HG03342 (cell line): Measurements from ENCODE around the gene RASGRP1.

Source experiments
- ATAC-seq: cut with Tn5 transposase; IDR thresholded peaks from one replicate; pipeline ENCODE4 v1.9.1; 2021; ENCODE audit warnings: mild to moderate bottlenecking, moderate library complexity; ENCODE audit not compliant: unreplicated experiment

Gene RASGRP1

DNA sequence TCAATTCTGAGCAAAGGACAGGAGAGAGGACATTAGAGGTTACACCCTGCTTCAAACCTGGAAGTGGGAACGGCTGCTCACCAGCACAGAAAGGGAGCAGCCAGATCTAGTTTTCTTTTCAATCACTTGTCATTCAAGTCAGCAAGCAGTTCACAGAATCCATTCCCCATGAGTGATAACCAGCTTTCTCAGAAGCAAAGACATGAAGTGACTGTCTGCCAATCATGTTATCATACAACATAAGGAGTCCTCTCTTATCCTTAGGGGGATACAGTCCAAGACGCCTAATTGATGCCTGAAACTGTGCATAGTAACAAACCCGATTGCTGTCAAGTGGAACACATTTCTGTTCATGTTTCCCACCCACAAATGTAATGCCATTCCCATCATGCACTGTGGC is 56.0 kb downstream of the RASGRP1 start:
- ATAC-seq: peak; percentile 57

DNA sequence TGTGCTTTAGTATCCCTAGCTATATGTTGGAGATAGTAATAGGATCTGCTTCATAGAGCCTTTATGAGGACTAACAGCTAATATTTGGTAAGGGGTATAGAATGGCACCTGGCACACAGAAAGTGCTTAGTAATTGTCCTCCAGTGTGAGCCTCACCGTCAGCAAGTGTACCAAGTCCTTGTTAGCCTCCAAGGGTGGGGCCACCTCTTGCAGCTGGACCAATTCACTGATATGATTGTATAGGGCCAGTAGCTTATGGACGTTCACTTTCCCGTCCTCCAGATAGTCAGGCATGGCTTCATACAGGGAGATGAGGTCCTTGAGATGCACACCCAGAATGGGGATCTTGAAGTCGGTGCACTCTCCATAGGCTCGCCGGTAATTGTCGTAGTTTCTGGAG is 57.0 kb downstream of the RASGRP1 start:
- ATAC-seq: no peak

DNA sequence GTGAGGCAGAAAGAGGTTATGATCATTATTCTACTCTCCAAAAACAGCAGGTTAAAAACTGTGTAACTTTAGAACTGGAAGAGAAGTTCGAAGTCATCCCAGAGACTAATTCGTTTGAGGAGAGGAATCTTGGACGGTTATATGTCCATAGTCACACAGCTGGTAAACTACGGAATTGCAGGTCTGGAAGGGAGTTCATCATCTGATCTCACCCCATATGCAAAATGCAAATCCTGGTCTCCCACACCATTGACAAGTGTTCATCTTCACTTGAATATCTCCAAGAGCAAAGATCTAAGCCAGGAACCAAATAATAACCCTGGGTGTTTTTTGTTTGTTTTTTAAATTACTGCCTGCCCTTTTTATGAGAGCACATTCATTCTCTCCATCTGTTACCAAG is 57.6 kb downstream of the RASGRP1 start:
- ATAC-seq: no peak

DNA sequence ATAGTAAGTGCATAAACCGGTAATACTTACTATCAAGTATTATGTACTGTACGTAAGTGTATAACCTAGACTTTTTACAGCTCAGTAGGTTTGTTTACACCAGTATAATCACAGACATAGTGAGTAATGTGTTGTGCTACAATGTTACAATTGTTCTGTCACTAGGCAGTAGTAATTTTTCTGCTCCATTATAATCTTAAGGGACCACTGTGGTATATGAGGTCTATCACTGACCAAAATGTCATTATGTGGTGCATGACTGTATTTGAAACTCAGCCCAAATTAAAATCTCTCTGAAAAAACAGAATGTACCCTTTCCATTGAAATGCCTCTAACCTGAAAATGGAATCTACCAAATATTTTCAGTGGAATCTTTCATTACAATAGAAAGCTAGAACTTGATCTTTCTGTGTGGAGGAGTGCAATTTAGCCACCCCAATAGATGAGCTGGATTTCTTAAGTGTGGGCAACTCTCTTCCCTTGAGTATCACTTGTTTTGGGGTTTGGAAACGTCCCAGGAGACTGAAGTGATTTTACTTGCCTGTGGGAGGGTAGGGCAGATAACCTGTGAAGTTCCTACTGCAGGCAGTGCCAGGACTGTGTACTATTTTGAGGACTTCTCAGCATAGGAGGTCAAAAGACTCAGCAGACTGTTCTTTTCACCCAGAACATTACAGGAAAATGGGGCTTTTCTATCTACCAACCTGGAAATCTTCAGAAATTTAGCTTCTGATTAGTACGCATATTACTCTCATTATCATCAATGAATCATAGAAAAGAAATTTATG is 59.7 kb downstream of the RASGRP1 start:
- ATAC-seq: no peak

DNA sequence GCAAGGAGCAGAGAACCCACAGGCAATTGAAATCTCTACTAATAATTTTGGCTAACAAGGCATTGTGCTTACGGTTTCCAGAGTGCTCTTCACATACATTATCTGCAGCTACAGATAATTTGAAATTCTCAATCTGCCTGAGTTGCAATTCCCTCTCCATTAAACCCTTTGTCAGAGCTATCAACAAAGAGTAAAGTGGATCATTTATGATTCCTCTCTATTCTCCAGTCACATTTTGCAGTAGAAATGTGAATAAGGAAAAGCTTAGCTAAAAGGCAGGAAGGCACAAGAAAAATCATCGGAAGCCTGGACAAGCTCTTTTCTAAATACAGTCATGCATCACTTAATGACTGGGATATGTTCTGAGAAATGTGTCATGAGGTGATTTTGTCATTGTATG is 61.1 kb downstream of the RASGRP1 start:
- ATAC-seq: no peak

DNA sequence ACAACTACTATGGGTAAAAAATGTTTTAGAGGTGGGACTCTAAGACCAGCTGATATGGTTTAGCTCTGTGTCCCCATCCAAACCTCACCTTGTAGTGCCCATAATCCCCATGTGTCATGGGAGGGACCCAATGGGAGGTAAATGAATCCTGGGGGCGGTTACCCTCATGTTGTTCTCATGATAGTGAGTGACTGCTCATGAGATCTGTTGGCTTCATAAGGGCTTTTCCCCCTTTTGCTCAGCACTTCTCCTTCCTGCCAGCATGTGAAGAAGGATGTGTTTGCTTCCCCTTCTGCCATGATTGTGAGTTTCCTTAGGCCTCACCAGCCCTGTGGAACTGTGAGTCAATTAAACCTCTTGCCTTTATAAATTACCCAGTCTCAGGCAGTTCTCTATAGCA is 65.0 kb downstream of the RASGRP1 start:
- ATAC-seq: no peak

DNA sequence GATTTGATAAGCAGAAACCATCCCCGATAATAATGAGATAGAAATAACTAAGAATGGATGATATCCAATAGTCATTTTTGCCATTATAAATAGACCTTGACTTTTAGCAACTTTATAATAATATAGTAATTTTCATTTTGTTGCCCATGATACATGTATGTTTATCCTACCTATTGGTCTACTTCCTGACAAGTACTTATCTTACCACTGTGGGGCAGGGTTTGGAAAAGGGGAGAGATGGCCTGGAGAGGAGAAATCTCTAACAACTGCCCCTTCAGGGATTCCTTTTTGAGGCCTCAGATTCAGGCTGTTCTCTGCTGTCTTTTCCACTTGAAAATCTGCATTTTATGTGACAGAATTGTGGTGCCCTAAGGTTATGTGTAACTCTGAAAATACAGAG is 68.5 kb downstream of the RASGRP1 start:
- ATAC-seq: no peak

DNA sequence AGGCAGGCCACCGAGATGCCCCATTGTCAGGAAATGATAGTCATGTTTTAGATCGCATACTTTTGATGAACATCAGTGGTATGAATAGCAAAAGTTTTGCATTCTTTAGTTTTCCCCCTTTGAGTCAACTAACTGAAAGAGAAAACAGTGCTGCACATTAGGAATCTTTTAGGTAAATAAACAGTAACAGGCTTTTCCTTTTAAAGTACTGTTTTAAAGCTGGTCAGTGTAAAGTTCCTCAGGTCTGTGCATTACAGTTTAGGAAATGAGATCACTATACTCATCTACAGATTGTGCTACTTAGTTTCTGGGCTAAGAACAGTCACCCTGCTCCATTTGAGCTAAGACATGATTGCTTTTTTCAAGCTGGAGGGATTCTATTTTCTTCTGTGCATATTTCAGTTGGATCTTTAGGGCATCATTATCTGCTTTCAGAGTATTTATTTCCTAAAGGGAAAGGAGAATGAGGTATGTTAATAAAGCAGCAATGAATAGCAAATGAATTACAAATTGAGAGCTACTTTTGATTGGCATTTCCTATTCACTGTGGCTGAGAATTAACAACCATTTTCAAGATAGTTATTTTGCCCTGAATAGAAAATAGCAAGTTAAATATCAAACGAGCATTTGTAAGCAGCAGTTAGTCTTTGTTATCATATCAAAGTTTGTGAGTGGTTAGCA is 74.2 kb downstream of the RASGRP1 start:
- ATAC-seq: no peak

DNA sequence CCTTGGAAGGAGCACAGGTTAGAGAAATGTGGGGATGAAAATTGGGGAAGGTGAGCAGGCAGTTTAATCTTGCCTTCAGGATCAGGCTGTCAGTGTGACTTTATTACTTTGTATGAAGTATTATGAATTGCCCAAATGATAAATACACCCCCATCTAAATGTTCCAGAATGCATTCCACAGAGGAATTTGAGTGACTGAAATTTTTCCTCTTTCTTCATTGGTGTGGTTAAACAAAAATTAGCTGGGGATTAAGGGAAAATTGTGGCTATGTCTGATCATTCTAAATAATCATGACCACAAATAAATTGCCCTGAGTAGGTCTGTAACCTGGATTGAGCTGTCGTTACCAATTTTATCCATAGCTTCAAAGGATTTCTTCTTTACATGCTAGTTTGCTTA is 77.2 kb downstream of the RASGRP1 start:
- no peak for ATAC-seq

DNA sequence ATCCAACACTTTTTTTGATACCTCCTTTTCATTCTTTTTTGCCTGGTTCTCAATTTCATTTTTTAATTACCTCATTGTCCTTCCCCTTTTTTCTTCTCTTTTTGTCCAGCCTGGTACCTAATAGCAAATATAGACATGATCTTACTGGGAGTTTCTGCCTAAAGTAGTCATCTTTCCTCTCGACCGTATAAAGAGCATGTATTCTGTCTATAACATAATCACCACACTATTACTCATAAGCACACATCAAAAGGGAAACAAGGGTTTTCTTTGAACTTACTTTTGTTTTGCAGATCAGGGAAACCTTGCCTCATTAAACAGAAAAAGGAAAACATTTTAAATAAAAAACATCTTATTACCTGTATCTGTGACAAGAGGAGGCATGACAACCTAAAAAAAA is 77.7 kb downstream of the RASGRP1 start:
- ATAC-seq: no peak

DNA sequence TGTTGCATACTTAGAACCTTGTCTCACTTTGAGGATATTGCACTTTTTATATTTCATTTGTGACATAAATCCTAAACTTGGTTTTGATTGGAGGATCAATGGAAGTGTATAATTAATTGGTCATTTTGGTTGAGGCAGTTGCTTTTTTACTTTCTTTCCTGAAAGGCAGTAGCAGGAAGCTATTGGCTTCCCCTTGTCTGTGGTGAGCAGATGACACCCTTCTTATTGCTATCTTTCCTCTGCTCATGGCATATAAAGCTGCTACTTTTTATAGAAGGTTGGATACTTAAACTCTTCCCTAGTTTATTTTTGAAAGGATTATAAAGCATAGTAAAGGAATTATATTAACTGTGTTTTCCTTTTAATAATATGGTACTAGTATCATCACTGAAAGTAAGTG is 82.0 kb downstream of the RASGRP1 start:
- no peak for ATAC-seq

DNA sequence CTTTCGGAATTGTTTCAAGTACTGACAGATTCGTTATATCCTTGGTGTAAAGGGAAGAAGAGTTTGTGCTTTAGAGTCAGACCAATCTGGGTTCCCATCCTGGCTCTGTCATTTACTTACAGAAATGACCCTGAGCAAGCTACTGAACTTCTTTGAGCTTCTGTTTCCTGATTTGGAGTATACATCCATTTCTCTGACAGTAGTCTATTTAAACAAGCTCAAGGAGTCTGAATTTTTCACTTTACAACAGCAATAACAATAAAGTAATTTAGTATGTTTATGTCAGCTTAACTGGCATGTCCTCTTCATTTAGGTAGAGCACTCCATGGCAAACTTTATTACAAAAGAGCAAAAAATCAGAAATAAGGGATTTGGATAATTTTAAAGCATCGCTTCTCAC is 82.9 kb downstream of the RASGRP1 start:
- no peak for ATAC-seq

DNA sequence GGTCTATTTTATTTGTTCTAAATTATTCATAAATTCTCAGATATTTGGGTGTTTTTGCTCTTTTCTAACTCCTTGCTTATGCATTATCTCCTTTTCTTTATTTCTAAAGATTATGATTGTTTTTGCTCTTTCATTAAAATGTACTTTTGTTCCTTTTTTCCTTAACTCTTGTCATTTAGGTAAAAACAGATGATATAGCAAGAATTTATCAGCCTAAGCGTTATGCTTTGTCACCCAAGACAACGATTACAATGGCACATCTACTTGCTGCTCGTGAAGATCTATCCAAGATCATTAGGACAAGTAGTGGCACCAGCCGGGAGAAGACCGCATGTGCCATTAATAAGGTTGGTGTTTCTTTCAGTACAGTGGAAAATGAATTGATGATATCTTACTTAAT is 83.5 kb downstream of the RASGRP1 start:
- no peak for ATAC-seq

DNA sequence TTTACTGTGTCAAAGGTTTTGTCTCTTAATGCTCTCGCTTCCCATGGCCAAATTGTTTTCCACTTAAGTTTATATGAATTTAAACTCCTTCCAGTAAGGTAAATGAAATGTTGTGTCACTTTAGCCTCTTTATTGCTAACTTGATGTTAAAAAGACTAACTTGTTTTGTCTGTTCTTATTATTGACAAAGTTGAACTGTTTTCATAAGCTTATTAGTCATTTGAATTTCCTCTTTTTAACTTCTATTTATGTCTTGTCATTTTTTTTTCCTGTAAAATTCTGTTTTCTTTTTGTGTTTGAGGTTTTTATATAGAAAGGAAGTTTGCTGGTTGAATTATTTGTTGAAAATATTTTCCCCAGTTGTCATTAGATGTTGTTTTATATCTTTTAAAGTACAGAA is 84.9 kb downstream of the RASGRP1 start:
- ATAC-seq: no peak

DNA sequence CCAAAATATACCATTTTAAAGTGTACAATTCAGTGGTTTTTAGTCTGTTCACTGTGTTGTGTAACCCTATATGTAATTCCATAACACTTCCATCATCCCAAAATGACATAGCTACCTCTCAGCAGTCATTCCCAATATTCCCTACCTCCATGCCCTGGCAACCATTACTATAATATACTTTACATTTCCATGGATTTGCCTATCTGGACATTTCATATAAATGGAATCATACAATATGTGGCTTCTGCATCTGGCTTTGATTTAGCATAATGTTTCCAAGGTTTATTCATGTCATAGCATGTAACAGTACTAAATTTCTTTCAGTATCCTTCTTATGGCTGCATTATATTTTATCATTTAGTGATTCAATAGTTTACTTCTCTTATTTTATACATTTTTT is 85.3 kb downstream of the RASGRP1 start:
- ATAC-seq: no peak

DNA sequence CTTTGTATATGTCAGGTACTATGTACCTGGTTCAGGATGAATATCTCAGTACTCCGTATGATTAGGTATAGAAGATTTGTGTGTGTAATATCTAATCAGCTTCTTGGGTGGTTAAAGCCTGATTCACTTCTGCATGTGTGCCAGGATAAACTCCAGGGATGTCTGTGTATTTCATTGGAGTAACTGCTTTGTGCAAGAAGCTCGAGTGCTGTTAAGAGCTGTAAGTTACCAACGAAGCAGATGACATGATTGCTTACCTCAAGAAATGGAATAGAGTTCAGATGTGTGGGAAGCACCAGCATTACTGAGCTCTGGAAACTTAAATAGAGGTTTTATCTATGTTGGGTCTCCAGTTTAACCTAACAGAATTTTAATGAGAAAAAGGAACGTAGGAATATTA is 87.0 kb downstream of the RASGRP1 start:
- no peak for ATAC-seq

DNA sequence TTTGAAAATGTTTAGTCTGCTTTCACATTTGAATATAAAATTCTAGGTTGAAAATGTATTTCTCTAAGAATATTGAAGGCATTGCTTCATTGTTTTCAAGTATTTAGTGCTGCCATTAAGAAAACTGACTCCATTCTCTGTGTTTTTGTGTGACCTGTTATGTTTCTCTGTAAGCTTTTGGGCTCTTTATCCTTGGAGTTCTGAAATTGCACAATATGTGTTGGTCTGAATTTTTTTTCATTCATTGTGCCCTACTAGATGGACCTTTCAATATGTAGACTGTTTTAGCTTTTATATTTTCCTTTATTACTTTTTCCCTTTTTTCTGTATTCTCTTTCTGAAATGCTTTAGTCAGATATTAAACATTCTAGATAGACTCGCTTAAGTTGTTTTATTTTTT is 88.5 kb downstream of the RASGRP1 start:
- no peak for ATAC-seq

DNA sequence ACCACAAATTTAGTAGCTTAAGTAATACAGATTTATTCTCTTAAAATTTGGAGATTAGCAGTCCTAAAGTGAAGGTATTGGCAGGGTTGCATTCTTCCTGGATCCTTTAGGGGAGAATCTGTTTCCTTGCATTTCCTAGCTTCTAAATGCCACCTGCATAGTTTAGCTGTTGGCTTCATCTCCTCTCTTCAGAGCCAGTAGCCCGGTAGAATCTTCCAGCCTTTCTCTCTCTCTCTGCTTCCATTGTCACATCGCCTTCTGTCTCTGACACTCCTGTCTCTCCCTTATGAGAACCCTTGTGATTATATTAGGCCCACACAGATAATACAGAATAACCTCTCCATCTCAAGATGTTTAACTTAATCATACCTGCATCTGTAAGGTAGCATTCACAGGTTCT is 89.3 kb downstream of the RASGRP1 start:
- ATAC-seq: no peak

DNA sequence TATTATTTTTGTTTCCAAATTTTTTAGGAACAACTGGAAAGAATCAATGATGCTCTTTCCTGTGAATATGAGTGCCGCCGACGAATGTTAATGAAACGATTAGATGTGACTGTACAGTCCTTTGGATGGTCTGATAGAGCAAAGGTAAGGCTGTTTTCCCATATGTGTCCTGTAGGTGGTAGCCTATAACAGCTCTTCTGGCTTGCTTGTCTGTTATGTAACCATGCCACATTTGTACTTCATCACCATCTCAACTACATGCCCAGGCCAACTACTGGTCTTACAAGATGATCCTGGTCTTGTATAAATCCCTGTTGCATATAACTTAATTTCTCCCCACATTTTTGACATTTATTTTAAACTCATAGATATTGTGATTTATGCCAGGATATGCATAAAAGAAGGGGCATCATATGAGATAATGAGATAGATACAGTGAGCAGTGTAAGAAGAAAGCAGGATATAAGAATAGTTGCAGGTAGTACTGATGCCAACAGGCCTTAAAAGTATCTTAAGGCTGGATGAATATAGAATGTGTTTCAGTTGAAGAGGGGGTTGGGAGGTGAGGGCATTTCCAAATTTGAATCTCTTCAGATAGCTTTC is 90.4 kb downstream of the RASGRP1 start:
- ATAC-seq: peak; percentile 94

DNA sequence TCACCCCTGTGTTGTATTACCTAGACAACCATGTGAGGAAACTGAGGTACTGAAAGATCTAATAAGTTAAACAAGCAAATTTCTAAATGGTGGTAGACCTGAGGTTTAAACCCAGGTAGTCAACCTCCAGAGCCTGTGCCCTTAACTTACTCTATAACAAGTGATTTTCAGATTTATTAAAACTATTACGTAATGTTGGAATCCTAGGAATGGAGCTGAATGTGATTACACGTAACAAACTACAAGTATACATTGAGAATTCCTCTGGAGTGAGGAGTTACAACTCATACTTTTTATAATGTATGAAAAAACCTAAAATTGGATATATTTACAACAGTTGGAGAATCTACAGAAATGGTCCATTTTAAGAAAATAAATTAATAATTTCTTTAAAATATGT is 92.6 kb downstream of the RASGRP1 start:
- ATAC-seq: no peak

DNA sequence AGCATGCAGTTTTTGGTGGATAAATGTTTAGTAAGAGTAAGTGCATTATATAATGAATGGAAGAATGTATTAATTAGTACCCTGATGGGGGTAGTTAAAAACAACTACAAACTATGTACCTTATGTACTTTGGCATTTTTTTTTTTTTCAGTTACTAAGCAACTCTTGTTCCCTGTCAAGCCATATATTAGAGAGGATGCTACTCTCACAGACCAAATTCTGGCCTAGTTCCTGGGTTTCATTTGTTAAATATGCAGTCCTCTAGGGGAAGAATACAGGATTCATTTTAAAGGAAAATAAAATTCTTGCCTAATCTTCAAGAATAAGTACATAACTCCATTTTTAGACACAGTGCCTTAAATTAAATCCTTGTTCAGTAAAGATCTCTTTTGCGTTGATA is 93.8 kb downstream of the RASGRP1 start:
- no peak for ATAC-seq

DNA sequence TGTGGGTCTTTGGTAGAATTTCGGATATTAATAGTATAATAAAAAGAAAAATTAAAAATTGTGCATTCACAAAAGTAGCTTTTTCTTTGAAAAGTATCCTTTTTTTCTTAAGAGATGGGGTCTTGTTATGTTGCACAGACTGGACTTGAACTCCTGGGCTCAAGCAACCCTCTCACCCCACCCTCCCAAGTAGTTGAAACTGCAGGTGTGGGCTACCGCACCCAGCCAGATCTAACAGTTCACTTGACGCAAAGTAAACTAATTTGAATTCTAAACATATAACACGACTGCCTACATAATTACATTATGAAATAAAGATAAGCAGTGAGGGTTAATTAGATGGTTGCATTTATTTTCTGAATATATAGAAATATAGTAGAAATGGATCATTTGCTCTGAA is 99.9 kb downstream of the RASGRP1 start:
- ATAC-seq: no peak
